Brain microvascular endothelial cell (primary cell): ENCODE data around the gene PICK1.
"Not testable (repeated sequence)": the region's sequence is repeated elsewhere in the genome, so short reads cannot be mapped to it uniquely, and the experiment has no call there.

Experiments used
- DNase-seq: peaks from one replicate; pipeline ENCODE4 v3.0.0-alpha.2; 2020
- H3K27ac ChIP-seq: fragments of 250-450 bp; sonication (Bioruptor Pico); 2 replicates; pipeline ENCODE4 v1.5.1; 2020; ENCODE audit warnings: mild to moderate bottlenecking, moderate library complexity
- H3K27me3 ChIP-seq: fragments of 250-450 bp; sonication (Bioruptor Pico); replicated peaks from 2 replicates; pipeline ENCODE4 v1.5.1; 2020; ENCODE audit warnings: mild to moderate bottlenecking
- H3K36me3 ChIP-seq: fragments of 250-450 bp; sonication (Bioruptor Pico); replicated peaks from 2 replicates; pipeline ENCODE4 v1.5.1; 2020; ENCODE audit warnings: mild to moderate bottlenecking
- H3K4me3 ChIP-seq: 2 replicates; pipeline ENCODE4 v1.5.1; 2011; ENCODE audit warnings: low read depth, mild to moderate bottlenecking, control low read depth, low read length, moderate library complexity
- in situ Hi-C: cut with HindIII; loops from 2 replicates; pipeline ENCODE4 v1.10.0; 2017; ENCODE audit warnings: low sequenced_read_pairs, low pct_ligation_motif_present
- TF ChIP-seq, protein P1 (sequence below): IDR thresholded peaks from 2 replicates; pipeline ENCODE4 v1.5.1; 2011; ENCODE audit warnings: low read depth, mild to moderate bottlenecking, moderate library complexity, low read length, control low read depth, inconsistent platforms; ENCODE audit errors: missing control alignments

The PICK1 gene

DNA sequence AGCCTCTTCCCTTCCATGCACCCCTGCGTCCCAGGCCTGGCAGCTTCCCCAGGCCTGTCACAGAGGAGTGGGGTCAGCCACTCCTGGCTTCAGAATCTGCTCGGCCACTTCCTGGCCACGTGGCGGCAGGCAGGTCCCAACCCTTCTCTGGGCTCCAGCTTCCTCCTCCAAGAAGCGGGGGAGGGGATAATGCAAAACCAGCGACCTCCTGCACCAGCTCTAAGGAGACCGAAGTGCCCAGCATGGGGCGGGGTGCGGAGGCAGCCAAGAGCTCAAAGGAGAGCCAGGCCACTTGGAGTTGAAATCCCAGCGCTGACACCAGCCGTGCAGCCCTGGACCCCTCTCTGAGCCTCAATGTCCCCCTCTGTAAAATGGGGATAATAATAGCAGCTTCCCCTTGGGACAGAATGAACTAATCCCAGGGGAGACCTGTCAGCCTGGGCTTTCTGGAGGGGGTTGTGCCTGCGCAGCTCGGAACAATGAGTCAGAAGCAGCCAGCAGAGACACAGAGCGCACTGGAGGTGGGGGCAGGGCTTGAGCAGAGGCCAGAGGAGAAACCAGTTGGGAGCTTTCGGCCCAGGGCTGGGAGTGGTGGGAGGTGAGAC, 22.8 kb upstream of the PICK1 start:
- Histone ChIP-seq H3K36me3 (no peaks in the 10 kb centered on the region), H3K27me3 (no peaks in the 10 kb centered on the region), H3K27ac (peak overlapping the region; percentile 31), H3K4me3 (no peak overlapping the region)
- in situ Hi-C loops, result no loop called here
- DNase-seq, result peak; percentile 91
- TF ChIP-seq, protein P1, sequence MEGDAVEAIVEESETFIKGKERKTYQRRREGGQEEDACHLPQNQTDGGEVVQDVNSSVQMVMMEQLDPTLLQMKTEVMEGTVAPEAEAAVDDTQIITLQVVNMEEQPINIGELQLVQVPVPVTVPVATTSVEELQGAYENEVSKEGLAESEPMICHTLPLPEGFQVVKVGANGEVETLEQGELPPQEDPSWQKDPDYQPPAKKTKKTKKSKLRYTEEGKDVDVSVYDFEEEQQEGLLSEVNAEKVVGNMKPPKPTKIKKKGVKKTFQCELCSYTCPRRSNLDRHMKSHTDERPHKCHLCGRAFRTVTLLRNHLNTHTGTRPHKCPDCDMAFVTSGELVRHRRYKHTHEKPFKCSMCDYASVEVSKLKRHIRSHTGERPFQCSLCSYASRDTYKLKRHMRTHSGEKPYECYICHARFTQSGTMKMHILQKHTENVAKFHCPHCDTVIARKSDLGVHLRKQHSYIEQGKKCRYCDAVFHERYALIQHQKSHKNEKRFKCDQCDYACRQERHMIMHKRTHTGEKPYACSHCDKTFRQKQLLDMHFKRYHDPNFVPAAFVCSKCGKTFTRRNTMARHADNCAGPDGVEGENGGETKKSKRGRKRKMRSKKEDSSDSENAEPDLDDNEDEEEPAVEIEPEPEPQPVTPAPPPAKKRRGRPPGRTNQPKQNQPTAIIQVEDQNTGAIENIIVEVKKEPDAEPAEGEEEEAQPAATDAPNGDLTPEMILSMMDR, result no peak

DNA sequence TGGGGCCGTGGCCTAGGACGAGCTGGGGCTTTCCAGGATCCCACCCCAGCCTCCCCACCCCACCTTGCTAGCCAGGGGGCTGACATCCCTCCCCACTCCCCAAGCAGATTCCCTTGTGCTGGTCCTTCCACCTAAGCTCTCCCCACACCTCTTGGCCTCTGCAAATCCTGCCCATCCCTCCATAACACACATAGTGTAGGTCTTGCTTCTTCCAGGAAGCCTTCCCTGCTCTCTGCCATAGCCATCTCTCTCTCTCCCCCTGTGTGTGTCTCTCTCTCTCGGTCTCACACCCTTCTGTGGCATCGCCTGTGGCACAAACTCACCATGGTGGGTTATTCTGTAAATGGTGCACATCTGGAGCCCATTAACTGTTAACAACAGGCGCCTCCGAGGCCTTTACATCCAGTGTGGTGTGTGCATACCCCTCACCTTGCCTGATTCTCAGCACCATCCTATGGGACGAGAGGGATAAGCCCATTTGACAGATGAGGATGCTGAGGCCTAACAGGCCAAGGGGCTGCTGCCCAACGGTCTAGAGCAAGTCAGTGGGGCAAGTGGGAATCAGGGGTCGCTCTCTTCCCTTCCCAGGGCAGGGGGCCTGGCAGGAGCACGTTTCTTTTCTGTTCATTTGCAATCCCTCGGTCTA, 22.2 kb upstream of the PICK1 start:
- DNase-seq, result no peak
- Histone ChIP-seq H3K4me3 (no peak overlapping the region), H3K27me3 (no peaks in the 10 kb centered on the region), H3K27ac (no peak overlapping the region), H3K36me3 (no peaks in the 10 kb centered on the region)
- TF ChIP-seq, protein P1, result no peak
- in situ Hi-C loops, result no loop called here

DNA sequence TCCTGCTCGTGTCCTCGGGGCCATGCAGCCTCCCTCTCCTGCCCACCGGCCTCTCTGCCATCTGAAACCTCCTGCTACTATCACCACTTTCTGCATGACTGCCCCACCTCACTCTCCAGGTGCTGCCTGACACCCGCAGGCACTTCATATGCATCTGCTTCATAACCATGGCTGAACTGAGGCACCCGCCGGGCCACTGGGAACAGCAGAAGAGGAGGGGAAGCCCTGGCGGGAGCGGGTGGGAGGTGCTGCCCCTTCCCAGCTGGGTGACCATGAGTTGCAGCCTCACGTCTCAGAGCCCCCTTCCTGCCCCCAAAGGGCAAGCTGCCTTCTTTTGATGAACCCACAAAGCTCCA, 21.7 kb upstream of the PICK1 start:
- no peak overlapping the region for H3K27ac ChIP-seq
- in situ Hi-C loops, result no loop called here

DNA sequence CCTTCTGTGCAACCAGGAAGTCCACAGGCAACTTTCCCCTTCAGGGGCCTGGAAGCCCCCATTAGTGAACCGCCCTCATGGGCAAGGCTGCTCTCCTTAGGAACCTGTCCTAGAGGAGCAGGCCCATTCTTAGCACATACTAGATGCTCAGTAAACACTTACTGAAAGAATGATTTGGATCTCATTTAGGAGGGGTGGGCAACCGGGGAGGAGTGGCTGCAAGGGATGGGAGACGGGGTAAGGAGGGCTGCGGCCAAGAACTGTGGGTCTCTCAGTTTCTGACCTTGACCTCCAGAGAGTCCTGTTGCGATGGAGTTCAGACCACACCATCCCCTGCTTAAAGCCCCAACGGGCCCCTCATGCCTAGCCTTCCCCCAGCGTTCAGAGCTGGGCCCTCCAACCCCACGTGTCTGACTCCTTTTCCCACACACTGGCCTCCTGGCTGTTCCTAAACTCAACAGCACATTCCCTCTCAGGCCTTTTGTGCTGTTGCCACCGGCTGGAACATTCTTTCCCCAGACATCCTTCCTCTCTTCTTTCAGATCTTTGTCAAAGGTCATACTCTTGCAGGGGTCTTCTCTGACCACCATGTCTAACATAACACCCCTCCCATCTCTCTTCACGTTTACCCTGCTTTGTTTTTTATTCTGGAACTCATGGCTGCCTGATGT, 20.7 kb upstream of the PICK1 start:
- no peaks in the 10 kb centered on the region for H3K36me3 ChIP-seq
- no peak for DNase-seq
- no peak overlapping the region for H3K27ac ChIP-seq
- TF ChIP-seq, protein P1, result no peak
- no peaks in the 10 kb centered on the region for H3K27me3 ChIP-seq
- in situ Hi-C loops, result no loop called here
- no peak overlapping the region for H3K4me3 ChIP-seq

More for the DNA sequence above, 21.7 kb upstream of the PICK1 start:
- H3K27me3 ChIP-seq, result no peaks in the 10 kb centered on the region
- no peak overlapping the region for H3K4me3 ChIP-seq
- H3K36me3 ChIP-seq, result no peaks in the 10 kb centered on the region
- no peak for DNase-seq
- TF ChIP-seq, protein P1, result no peak

DNA sequence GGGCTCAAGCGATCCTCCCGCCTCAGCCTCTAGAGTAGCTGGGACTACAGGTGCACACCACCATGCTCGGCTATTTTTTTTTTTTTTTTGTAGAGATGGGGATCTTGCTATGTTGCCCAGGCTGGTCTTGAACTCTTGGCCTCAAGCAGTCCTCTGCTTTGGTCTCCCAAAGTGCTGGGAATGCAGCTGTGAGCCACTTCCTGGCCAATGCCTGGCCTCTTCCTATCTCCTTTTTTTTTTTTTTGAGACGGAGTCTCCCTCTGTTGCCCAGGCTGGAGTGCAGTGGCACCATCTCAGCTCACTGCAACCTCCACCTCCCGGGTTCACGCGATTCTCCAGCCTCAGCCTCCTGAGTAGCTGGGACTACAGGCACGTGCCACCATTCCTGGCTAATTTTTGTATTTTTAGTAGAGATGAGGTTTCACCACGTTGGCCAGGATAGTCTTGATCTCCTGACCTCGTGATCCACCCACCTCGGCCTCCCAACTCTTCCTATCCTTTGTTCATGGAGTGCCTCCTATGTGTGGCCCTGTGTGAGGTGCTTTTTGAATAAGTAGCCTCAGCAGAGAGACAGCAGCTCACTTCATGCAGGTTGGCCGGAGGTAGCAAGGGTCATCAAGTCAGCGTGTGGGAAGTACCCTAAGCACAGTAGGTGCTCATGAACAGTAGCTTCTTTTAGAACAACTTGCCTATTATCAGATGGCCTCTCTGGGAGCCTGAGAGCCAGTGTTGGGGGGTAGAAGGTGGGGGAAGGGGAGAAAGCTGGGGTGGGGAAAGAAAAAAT, 19.6 kb upstream of the PICK1 start:
- H3K36me3 ChIP-seq, in situ Hi-C loops, DNase-seq, H3K27me3 ChIP-seq, H3K4me3 ChIP-seq, H3K27ac ChIP-seq: not testable (repeated sequence)

DNA sequence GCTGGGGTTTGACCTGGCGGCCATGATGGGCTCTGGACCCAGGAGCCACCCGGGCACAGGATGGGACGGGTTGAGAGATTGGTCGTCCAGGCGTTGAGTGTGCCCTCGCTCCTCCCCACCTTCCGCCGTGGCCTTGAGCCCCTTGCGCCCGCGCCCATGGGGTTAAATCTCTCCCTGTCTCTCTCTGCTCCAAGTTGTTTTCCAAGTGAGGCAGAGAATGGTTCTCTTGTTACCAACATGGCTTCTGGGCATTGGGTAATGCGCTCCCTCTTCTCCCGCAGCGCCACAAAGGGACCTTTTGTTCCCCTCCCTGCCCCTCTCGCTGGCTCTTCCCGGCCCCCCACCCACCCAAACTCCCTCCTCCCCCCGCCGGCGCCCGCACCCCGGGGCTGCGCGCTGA, 18.8 kb upstream of the PICK1 start:
- in situ Hi-C loops, result no loop called here
- no peak overlapping the region for H3K4me3 ChIP-seq
- H3K27ac ChIP-seq, result no peak overlapping the region
- TF ChIP-seq, protein P1, result no peak
- no peaks in the 10 kb centered on the region for H3K36me3 ChIP-seq
- DNase-seq, result no peak
- no peaks in the 10 kb centered on the region for H3K27me3 ChIP-seq
